ENCODE data around the gene HECTD4. TPM values are rescaled to one million over a fixed set of nuclear protein-coding genes. Genes with fewer than 3 reads are reported as not detected.

The HECTD4 gene
- total and polyA plus RNA-seq, 10 donors: 5.4 to 70.8 (median 50.1) TPM

DNA sequence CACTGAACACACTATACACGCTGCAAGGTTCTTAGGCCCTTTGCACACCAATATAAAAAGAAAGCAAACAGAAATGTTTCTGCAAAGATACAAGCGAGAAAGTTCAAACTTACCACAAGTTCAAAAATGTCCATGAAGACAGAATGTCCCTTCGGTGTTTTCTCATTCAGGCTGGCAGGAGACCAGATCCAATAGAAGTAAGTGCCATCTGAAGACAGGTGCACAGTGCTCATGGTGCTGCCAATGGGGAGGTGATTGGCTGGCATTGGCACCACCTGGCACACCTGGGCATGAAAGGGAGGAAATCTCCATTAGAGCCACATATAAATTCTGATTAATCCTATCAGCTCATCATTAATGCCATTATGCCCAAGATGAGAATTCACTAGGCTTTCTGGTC lies 76.3 kb downstream of the HECTD4 start:
- no peak overlapping the region for H3K4me3 ChIP-seq
- intact Hi-C loops (cut with DNase I; ENCODE audit: low total_unique reads): no loop called here
- peaks cover 0 to 48% (median 2%) of the 10 kb centered on the region in 6 donors for H3K4me1 ChIP-seq
- peaks cover 0 to 84% (median 30%) of the 10 kb centered on the region in 6 donors for H3K36me3 ChIP-seq
- H3K9me3 ChIP-seq: no peaks in the 10 kb centered on the region
- TF ChIP-seq, protein P1, sequence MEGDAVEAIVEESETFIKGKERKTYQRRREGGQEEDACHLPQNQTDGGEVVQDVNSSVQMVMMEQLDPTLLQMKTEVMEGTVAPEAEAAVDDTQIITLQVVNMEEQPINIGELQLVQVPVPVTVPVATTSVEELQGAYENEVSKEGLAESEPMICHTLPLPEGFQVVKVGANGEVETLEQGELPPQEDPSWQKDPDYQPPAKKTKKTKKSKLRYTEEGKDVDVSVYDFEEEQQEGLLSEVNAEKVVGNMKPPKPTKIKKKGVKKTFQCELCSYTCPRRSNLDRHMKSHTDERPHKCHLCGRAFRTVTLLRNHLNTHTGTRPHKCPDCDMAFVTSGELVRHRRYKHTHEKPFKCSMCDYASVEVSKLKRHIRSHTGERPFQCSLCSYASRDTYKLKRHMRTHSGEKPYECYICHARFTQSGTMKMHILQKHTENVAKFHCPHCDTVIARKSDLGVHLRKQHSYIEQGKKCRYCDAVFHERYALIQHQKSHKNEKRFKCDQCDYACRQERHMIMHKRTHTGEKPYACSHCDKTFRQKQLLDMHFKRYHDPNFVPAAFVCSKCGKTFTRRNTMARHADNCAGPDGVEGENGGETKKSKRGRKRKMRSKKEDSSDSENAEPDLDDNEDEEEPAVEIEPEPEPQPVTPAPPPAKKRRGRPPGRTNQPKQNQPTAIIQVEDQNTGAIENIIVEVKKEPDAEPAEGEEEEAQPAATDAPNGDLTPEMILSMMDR (IDR thresholded peaks at IDR 0.05 in 8 of 11, conservative IDR thresholded peaks at IDR 0.05 in 3 of 11): no peak
- TF ChIP-seq POLR2A (IDR thresholded peaks at IDR 0.05) (no peak), POLR2AphosphoS5 (IDR thresholded peaks at IDR 0.05) (no peak)
- no peak overlapping the region for H3K27ac ChIP-seq
- no peak for DNase-seq
- no peaks in the 10 kb centered on the region for H3K27me3 ChIP-seq (replicated peaks in 1 of 7)
- WGBS, 5 donors: 91 to 96% (median 94%) methylated on average over 3 of the region's 3 CpGs

DNA sequence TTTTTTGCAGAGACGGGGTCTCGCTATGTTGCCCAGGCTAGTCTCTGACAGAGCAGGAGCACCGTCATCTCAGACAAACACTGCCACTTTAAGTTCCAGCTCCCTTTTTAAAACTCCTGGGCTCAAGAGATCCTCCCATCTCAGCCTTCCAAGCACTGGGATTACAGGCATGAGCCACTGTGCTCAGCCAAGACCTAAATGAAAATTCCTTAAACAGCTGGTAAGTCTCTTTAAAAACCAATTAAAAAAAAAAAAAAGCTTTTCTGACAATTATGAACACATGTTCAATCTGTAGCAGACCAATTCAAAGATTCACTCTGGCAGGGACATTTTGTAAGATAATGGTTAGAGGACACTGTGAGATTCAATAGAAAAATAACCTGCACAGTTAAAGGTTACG lies 77.8 kb downstream of the HECTD4 start:
- Histone ChIP-seq H3K27ac (no peak overlapping the region), H3K4me1 (peaks cover 0 to 58% (median 2%) of the 10 kb centered on the region in 6 donors), H3K9me3 (no peaks in the 10 kb centered on the region), H3K27me3 (replicated peaks in 1 of 7) (no peaks in the 10 kb centered on the region), H3K36me3 (peaks cover 0 to 78% (median 30%) of the 10 kb centered on the region in 6 donors), H3K4me3 (no peak overlapping the region)
- WGBS, 5 donors: 80 to 96% (median 86%) methylated on average over 4 of the region's 4 CpGs
- intact Hi-C loops (cut with DNase I; ENCODE audit: low total_unique reads): no loop called here
- DNase-seq: no peak
- TF ChIP-seq POLR2AphosphoS5 (IDR thresholded peaks at IDR 0.05): no peak
- TF ChIP-seq, protein P1 (IDR thresholded peaks at IDR 0.05 in 8 of 11, conservative IDR thresholded peaks at IDR 0.05 in 3 of 11): no peak
- no peak for TF ChIP-seq POLR2A (IDR thresholded peaks at IDR 0.05)

DNA sequence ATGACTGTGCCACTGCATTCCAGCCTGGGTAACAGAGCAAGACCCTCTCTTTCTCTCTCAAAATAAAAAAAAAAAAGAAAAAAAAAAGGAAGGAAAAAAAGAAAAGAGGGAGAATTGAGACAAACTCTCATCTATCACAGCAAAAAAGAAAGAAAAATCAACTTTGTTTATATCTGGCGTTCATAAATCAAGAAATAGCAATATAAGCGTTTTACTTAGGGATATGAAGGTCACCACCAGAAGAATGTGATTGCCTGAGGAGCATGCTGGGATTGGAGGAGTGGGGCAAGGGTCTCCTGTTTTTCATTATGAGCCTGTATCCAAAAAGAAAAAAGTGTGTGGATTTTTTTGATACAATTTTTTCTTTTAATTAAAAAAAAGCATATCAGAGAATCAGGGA lies 78.4 kb downstream of the HECTD4 start:
- TF ChIP-seq POLR2AphosphoS5 (IDR thresholded peaks at IDR 0.05) (no peak), POLR2A (IDR thresholded peaks at IDR 0.05) (no peak)
- TF ChIP-seq, protein P1 (IDR thresholded peaks at IDR 0.05 in 8 of 11, conservative IDR thresholded peaks at IDR 0.05 in 3 of 11): no peak
- intact Hi-C loops (cut with DNase I; ENCODE audit: low total_unique reads): no loop called here
- H3K36me3 ChIP-seq: peaks cover 0 to 74% (median 27%) of the 10 kb centered on the region in 6 donors

DNA sequence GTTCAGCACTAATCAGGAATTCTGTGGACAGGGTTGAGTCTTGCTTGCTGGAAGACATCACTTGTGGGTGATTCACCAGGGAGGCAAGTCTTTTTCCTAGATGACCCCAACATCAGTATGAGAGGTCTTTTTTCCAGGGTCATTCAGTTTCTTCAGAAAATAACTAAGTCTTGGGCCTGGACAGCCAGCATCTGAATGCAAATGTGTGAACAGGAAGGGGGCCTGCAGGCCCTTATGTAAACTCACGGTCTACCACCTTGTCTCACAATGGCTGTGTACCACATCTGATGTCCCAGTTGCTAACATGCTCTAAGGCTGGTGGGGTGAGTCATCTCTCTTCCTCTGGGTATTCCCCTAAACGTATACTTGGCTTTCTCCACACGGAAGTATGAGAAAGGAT lies 79.2 kb downstream of the HECTD4 start:
- Histone ChIP-seq H3K27me3 (replicated peaks in 1 of 7) (no peaks in the 10 kb centered on the region), H3K4me1 (peaks cover 0 to 50% (median 2%) of the 10 kb centered on the region in 6 donors), H3K36me3 (peaks cover 0 to 74% (median 24%) of the 10 kb centered on the region in 6 donors), H3K9me3 (no peaks in the 10 kb centered on the region), H3K27ac (no peak overlapping the region), H3K4me3 (no peak overlapping the region)
- DNase-seq: no peak
- TF ChIP-seq, protein P1 (IDR thresholded peaks at IDR 0.05 in 8 of 11, conservative IDR thresholded peaks at IDR 0.05 in 3 of 11): no peak
- TF ChIP-seq POLR2A (IDR thresholded peaks at IDR 0.05) (no peak), POLR2AphosphoS5 (IDR thresholded peaks at IDR 0.05) (no peak)
- WGBS, 5 donors: 47 to 54% (median 47%) methylated on average over 3 of the region's 3 CpGs
- intact Hi-C loops (cut with DNase I; ENCODE audit: low total_unique reads): no loop called here

More for the DNA sequence above, 78.4 kb downstream of the HECTD4 start:
- H3K27ac ChIP-seq: no peak overlapping the region
- peaks cover 0 to 58% (median 2%) of the 10 kb centered on the region in 6 donors for H3K4me1 ChIP-seq
- WGBS, 5 donors: 88 to 94% (median 90%) methylated on average over 2 of the region's 2 CpGs
- no peaks in the 10 kb centered on the region for H3K27me3 ChIP-seq (replicated peaks in 1 of 7)
- H3K4me3 ChIP-seq: no peak overlapping the region
- DNase-seq: no peak
- no peaks in the 10 kb centered on the region for H3K9me3 ChIP-seq
